CD14-positive monocyte (primary cell): Measurements from ENCODE around the gene SH3PXD2A. TPM values are rescaled to one million over a fixed set of nuclear protein-coding genes. Genes with fewer than 3 reads are reported as not detected.

ENCODE experiments used
- DNase-seq, 3 donors: peaks; one replicate each; pipeline ENCODE4 v3.0.0-alpha.2; 2011 to 2022
- H2AFZ ChIP-seq: 2 replicates; pipeline ENCODE4 v1.6.0; 2012; ENCODE audit warnings: mild to moderate bottlenecking, low read depth, low read length, inconsistent platforms; ENCODE audit not compliant: insufficient read depth, poor library complexity, severe bottlenecking
- H3K27ac ChIP-seq, 2 donors: 1 replicate in 1 of 2; 2 replicates in 1 of 2; pipeline ENCODE4 v1.5.1; 2012 to 2013; ENCODE audit warnings: low read length in 2 of 2, control low read depth in 1 of 2, inconsistent platforms in 1 of 2, low read depth in 1 of 2, mild to moderate bottlenecking in 1 of 2
- H3K27me3 ChIP-seq, 2 donors: one replicate each; pipeline versions ENCODE4 v1.6.0 to v1.6.1; 2011 to 2013; ENCODE audit warnings: low read length in 2 of 2; ENCODE audit not compliant: control insufficient read depth in 2 of 2, insufficient read depth in 2 of 2
- H3K36me3 ChIP-seq, 2 donors: replicated peaks in 1 of 2; 1 replicate in 1 of 2; 2 replicates in 1 of 2; pipeline versions ENCODE4 v1.5.1 to v1.6.1; 2012 to 2013; ENCODE audit warnings: low read length in 2 of 2, control low read depth in 1 of 2, inconsistent platforms in 1 of 2, mild to moderate bottlenecking in 1 of 2; ENCODE audit not compliant: insufficient read depth in 2 of 2, control insufficient read depth in 1 of 2
- H3K4me1 ChIP-seq, 2 donors: 1 replicate in 1 of 2; 2 replicates in 1 of 2; pipeline versions ENCODE4 v1.5.1 to v1.6.1; 2012 to 2013; ENCODE audit warnings: low read length in 2 of 2, control low read depth in 1 of 2, inconsistent platforms in 1 of 2, mild to moderate bottlenecking in 1 of 2, moderate library complexity in 1 of 2; ENCODE audit not compliant: insufficient read depth in 2 of 2, control insufficient read depth in 1 of 2
- H3K4me2 ChIP-seq: replicated peaks from 2 replicates; pipeline ENCODE3; 2012; ENCODE audit warnings: low read length, moderate library complexity, mild to moderate bottlenecking; ENCODE audit not compliant: poor library complexity, severe bottlenecking; ENCODE audit errors: extremely low read depth
- H3K4me3 ChIP-seq, 3 experiments: fragments of 200-600 bp in 1 of 3; sonication (generic) in 1 of 3; replicated peaks in 1 of 3; 1 replicate in 2 of 3; 2 replicates in 1 of 3; pipeline ENCODE4 v1.5.1; 2011 to 2013; ENCODE audit warnings: low read length in 3 of 3, mild to moderate bottlenecking in 3 of 3, control low read depth in 2 of 3, low read depth in 2 of 3, inconsistent platforms in 1 of 3, moderate library complexity in 1 of 3
- H3K79me2 ChIP-seq: 2 replicates; pipeline ENCODE4 v1.6.0; 2012; ENCODE audit warnings: mild to moderate bottlenecking, control low read depth, inconsistent platforms, low read length, moderate library complexity; ENCODE audit not compliant: insufficient read depth
- H3K9ac ChIP-seq: 2 replicates; pipeline ENCODE4 v1.6.0; 2017; ENCODE audit warnings: low read length, mild to moderate bottlenecking; ENCODE audit not compliant: insufficient read depth, poor library complexity, severe bottlenecking
- H3K9me3 ChIP-seq, 2 donors: replicated peaks in 1 of 2; 1 replicate in 1 of 2; 2 replicates in 1 of 2; pipeline versions ENCODE4 v1.5.1 to v1.6.1; 2012 to 2013; ENCODE audit warnings: low read length in 2 of 2, control low read depth in 1 of 2; ENCODE audit not compliant: control insufficient read depth in 1 of 2, insufficient read depth in 1 of 2
- H4K20me1 ChIP-seq: 2 replicates; pipeline ENCODE4 v1.6.0; 2012; ENCODE audit warnings: mild to moderate bottlenecking, low read length, control low read depth, moderate library complexity; ENCODE audit not compliant: insufficient read depth
- H3K27ac Mint-ChIP-seq, 7 donors: one replicate each; pipeline ENCODE4 v1.8.0; 2020; ENCODE audit warnings: mild to moderate bottlenecking in 7 of 7, mixed read lengths in 7 of 7, moderate library complexity in 6 of 7, inconsistent platforms in 2 of 7
- H3K27me3 Mint-ChIP-seq, 3 donors: one replicate each; pipeline ENCODE4 v1.8.0; 2021 to 2022; ENCODE audit warnings: low read depth in 3 of 3, mild to moderate bottlenecking in 3 of 3, mixed read lengths in 3 of 3, moderate library complexity in 3 of 3, inconsistent platforms in 1 of 3
- H3K36me3 Mint-ChIP-seq, 2 donors: one replicate each; pipeline ENCODE4 v1.8.0; 2020; ENCODE audit warnings: mixed read lengths in 2 of 2, inconsistent platforms in 1 of 2, mild to moderate bottlenecking in 1 of 2
- H3K4me1 Mint-ChIP-seq: one replicate; pipeline ENCODE4 v1.8.0; 2020; ENCODE audit warnings: mild to moderate bottlenecking, mixed read lengths
- H3K4me3 Mint-ChIP-seq, 2 donors: one replicate each; pipeline ENCODE4 v1.8.0; 2020; ENCODE audit warnings: mild to moderate bottlenecking in 2 of 2, mixed read lengths in 2 of 2, moderate library complexity in 1 of 2
- H3K9me3 Mint-ChIP-seq, 7 donors: one replicate each; pipeline ENCODE4 v1.8.0; 2020 to 2022; ENCODE audit warnings: mixed read lengths in 7 of 7, mild to moderate bottlenecking in 6 of 7, moderate library complexity in 6 of 7, inconsistent platforms in 2 of 7
- WGBS: methylation state at CpG from one replicate; pipeline ENCODE4 v1.1.5; 2013; ENCODE audit warnings: missing lambda C conversion rate; ENCODE audit not compliant: insufficient coverage; 5-methylcytosine and 5-hydroxymethylcytosine counted together
- intact Hi-C, 2 donors: fragments of 100-400 bp; cut with micrococcal nuclease; formaldehyde crosslinking; loops; one replicate each; pipeline versions ENCODE4 v1.15.0 to v1.15.1; 2023
- polyA plus RNA-seq, 3 donors: library from polyadenylated mRNA; depleted of rRNA in 1 of 3; unstranded in 2 of 3; stranded (reverse) in 1 of 3; fragments of 300-500 nt in 2 of 3; fragments of >200 nt in 1 of 3; fragmentation: Illumina TruSeq in 2 of 3; gene quantifications; 1 replicate in 2 of 3; 2 replicates in 1 of 3; pipeline ENCODE4 v1.2.3, GENCODE V29; 2012 to 2021
- TF ChIP-seq, protein P1 (sequence below): fragments of 200-600 bp; IDR thresholded peaks from one replicate; pipeline ENCODE4 v1.8.0; 2022; ENCODE audit warnings: antibody characterized with exemption, mild to moderate bottlenecking

Gene SH3PXD2A
- polyA plus RNA-seq, 3 donors = 0.01 to 0.76 (median 0.05) TPM

DNA sequence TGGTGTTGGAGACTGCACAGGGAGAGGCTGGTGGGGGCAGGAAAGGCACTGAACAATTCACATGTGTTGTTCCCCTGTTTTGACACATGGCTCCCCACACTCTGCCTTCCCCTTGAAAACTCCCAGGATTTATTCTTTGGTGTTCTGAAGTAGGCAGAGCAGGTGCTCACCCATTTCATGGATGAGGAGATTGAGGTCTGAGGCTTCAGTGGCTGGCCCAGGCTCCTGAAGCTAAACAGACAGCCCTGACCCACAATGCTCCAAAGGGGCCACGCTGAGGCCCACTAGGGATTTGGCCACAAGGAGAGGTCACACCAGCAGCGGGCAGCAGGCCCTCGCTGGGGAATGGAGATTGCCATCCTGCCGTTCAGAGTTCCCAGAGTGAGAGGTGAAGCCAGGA lies 157.6 kb downstream of the SH3PXD2A start:
- peaks cover 0 to 10% of the 10 kb centered on the region in 2 donors for H3K9me3 ChIP-seq
- no peak overlapping the region for H3K9ac ChIP-seq
- peaks cover 12 to 18% of the 10 kb centered on the region in 2 donors for H3K27me3 ChIP-seq
- no peaks in the 10 kb centered on the region for H4K20me1 ChIP-seq
- H2AFZ ChIP-seq = no peak overlapping the region
- DNase-seq = no peak
- no peak overlapping the region for H3K4me3 ChIP-seq
- no peak overlapping the region for H3K4me2 ChIP-seq
- Mint-ChIP-seq H3K9me3 (peaks cover 0 to 6% (median 0%) of the 10 kb centered on the region in 7 donors), H3K27ac (no peak overlapping the region), H3K36me3 (peaks cover 2% of the 10 kb centered on the region in 2 donors), H3K4me1 (peaks cover 19% of the 10 kb centered on the region), H3K4me3 (no peak overlapping the region), H3K27me3 (peaks cover 18 to 20% (median 19%) of the 10 kb centered on the region in 3 donors)
- intact Hi-C loops = no loop called here
- H3K4me1 ChIP-seq = peaks cover 20 to 21% of the 10 kb centered on the region in 2 donors
- WGBS = 100% methylated on average over 4 of the region's 4 CpGs
- H3K79me2 ChIP-seq = no peaks in the 10 kb centered on the region
- TF ChIP-seq, protein P1, sequence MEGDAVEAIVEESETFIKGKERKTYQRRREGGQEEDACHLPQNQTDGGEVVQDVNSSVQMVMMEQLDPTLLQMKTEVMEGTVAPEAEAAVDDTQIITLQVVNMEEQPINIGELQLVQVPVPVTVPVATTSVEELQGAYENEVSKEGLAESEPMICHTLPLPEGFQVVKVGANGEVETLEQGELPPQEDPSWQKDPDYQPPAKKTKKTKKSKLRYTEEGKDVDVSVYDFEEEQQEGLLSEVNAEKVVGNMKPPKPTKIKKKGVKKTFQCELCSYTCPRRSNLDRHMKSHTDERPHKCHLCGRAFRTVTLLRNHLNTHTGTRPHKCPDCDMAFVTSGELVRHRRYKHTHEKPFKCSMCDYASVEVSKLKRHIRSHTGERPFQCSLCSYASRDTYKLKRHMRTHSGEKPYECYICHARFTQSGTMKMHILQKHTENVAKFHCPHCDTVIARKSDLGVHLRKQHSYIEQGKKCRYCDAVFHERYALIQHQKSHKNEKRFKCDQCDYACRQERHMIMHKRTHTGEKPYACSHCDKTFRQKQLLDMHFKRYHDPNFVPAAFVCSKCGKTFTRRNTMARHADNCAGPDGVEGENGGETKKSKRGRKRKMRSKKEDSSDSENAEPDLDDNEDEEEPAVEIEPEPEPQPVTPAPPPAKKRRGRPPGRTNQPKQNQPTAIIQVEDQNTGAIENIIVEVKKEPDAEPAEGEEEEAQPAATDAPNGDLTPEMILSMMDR = no peak
- no peak overlapping the region for H3K27ac ChIP-seq
- no peaks in the 10 kb centered on the region for H3K36me3 ChIP-seq

- peaks cover 0 to 13% of the 10 kb centered on the region in 2 donors for H3K9me3 ChIP-seq
- H3K27ac ChIP-seq = no peak overlapping the region
- Mint-ChIP-seq H3K27me3 (peaks cover 29 to 31% (median 29%) of the 10 kb centered on the region in 3 donors), H3K27ac (peak overlapping the region in 2 of 7 donors; percentile 38 to 63), H3K36me3 (peaks cover 2% of the 10 kb centered on the region in 2 donors), H3K9me3 (peaks cover 0 to 9% (median 0%) of the 10 kb centered on the region in 7 donors), H3K4me1 (peaks cover 19% of the 10 kb centered on the region), H3K4me3 (peak overlapping the region in 1 of 2 donors; percentile 64)
- peaks cover 23 to 30% of the 10 kb centered on the region in 2 donors for H3K27me3 ChIP-seq
- no peak overlapping the region for H3K9ac ChIP-seq
- no peaks in the 10 kb centered on the region for H3K79me2 ChIP-seq
- peaks cover 24 to 26% of the 10 kb centered on the region in 2 donors for H3K4me1 ChIP-seq
- DNase-seq = peak; percentile 76 to 88 (median 79)
- intact Hi-C loops = no loop called here
- peak overlapping the region; percentile 21 for H3K4me2 ChIP-seq
- no peaks in the 10 kb centered on the region for H3K36me3 ChIP-seq
- H3K4me3 ChIP-seq = no peak overlapping the region
- H2AFZ ChIP-seq = peak overlapping the region; percentile 29
- TF ChIP-seq, protein P1 = peak; percentile 30
- WGBS = 0% methylated on average over 1 of the region's 10 CpGs
- H4K20me1 ChIP-seq = no peaks in the 10 kb centered on the region
These were observed 158.8 kb downstream of the SH3PXD2A start for GRCh38 chr10:103696411-103697145.
